ENCODE data around the gene GPR153. TPM values are rescaled to one million over a fixed set of nuclear protein-coding genes. Genes with fewer than 3 reads are reported as not detected.

GPR153 gene
- polyA plus RNA-seq, 1 donor from 2014 or later: 26.9 TPM

DNA sequence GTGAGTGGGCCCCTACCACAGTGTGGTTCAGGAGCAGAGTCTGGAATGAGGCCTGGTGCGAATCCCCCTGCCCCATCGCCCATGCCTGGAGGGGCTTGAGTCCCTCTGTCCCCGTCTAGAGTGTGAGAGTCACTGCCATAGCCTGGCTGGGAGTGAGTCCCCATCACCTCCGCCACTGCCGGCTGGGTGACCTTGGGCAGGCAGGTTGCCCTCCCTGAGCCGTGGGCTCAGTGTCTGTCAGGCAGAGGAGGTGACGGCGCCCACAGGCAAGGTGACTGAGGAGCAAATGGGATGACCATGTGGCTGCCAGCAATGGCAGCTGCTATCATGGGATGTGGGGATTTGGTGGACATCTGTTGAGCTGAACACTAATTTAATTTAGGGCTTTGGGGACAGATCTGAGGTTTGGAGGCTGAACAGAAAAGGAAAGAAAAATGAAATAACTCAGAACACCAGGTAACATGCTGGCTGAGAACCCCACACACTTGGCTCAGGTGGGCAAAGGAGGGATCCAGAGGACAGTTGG is 38.1 kb upstream of the GPR153 start:
- no peaks in the 10 kb centered on the region for H3K79me2 ChIP-seq (replicated peaks; ENCODE audit: insufficient read depth, low read length)
- H2AFZ ChIP-seq (ENCODE audit: low read depth, low read length): no peak overlapping the region
- no peak overlapping the region for H3K4me3 ChIP-seq (ENCODE audit: low read length)
- H3K9me2 ChIP-seq (ENCODE audit: insufficient read depth, low read length): no peaks in the 10 kb centered on the region
- H3K27ac ChIP-seq (ENCODE audit: low read length): no peak overlapping the region
- no peaks in the 10 kb centered on the region for H3K9me3 ChIP-seq (ENCODE audit: low read length)
- H3F3A ChIP-seq (ENCODE audit: insufficient read depth, low read length, poor library complexity, severe bottlenecking): no peaks in the 10 kb centered on the region
- H4K20me1 ChIP-seq (ENCODE audit: insufficient read depth): no peaks in the 10 kb centered on the region
- no peak for TF ChIP-seq RAD21 (conservative IDR thresholded peaks at IDR 0.05)
- TF ChIP-seq POLR2AphosphoS5 (IDR thresholded peaks at IDR 0.05): no peak
- TF ChIP-seq EZH2 (IDR thresholded peaks at IDR 0.05; ENCODE audit: borderline replicate concordance, insufficient read depth, low read length, poor library complexity, severe bottlenecking): no peak
- no peak for TF ChIP-seq SMC3 (conservative IDR thresholded peaks at IDR 0.05; ENCODE audit: poor library complexity)
- no peak for TF ChIP-seq MXI1 (conservative IDR thresholded peaks at IDR 0.05; ENCODE audit: poor library complexity, severe bottlenecking)
- TF ChIP-seq CTCF (IDR thresholded peaks at IDR 0.05; ENCODE audit: poor library complexity, severe bottlenecking): no peak
- no peak for TF ChIP-seq EP300 (conservative IDR thresholded peaks at IDR 0.05; ENCODE audit: poor library complexity, severe bottlenecking)
- TF ChIP-seq, protein P1, sequence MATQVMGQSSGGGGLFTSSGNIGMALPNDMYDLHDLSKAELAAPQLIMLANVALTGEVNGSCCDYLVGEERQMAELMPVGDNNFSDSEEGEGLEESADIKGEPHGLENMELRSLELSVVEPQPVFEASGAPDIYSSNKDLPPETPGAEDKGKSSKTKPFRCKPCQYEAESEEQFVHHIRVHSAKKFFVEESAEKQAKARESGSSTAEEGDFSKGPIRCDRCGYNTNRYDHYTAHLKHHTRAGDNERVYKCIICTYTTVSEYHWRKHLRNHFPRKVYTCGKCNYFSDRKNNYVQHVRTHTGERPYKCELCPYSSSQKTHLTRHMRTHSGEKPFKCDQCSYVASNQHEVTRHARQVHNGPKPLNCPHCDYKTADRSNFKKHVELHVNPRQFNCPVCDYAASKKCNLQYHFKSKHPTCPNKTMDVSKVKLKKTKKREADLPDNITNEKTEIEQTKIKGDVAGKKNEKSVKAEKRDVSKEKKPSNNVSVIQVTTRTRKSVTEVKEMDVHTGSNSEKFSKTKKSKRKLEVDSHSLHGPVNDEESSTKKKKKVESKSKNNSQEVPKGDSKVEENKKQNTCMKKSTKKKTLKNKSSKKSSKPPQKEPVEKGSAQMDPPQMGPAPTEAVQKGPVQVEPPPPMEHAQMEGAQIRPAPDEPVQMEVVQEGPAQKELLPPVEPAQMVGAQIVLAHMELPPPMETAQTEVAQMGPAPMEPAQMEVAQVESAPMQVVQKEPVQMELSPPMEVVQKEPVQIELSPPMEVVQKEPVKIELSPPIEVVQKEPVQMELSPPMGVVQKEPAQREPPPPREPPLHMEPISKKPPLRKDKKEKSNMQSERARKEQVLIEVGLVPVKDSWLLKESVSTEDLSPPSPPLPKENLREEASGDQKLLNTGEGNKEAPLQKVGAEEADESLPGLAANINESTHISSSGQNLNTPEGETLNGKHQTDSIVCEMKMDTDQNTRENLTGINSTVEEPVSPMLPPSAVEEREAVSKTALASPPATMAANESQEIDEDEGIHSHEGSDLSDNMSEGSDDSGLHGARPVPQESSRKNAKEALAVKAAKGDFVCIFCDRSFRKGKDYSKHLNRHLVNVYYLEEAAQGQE (IDR thresholded peaks at IDR 0.05; ENCODE audit: borderline replicate concordance): no peak
- TF ChIP-seq TAF1 (IDR thresholded peaks at IDR 0.05; ENCODE audit: low read depth): no peak
- H3K4me2 ChIP-seq (ENCODE audit: low read length): no peak overlapping the region
- H3K27me3 ChIP-seq (ENCODE audit: insufficient read depth, low read depth, low read length): no peaks in the 10 kb centered on the region
- no peak overlapping the region for H3K9ac ChIP-seq (ENCODE audit: low read length)
- no peaks in the 10 kb centered on the region for H3K36me3 ChIP-seq (ENCODE audit: insufficient read depth, low read length)

GRCh38 chr1:6298530-6298929 is 37.6 kb upstream of the GPR153 start:
- Histone ChIP-seq H3K79me2 (replicated peaks; ENCODE audit: insufficient read depth, low read length) (no peaks in the 10 kb centered on the region), H3K36me3 (ENCODE audit: insufficient read depth, low read length) (no peaks in the 10 kb centered on the region), H2AFZ (ENCODE audit: low read depth, low read length) (no peak overlapping the region), H3K27me3 (ENCODE audit: insufficient read depth, low read depth, low read length) (no peaks in the 10 kb centered on the region), H3K9me2 (ENCODE audit: insufficient read depth, low read length) (no peaks in the 10 kb centered on the region), H3F3A (ENCODE audit: insufficient read depth, low read length, poor library complexity, severe bottlenecking) (no peaks in the 10 kb centered on the region), H3K9me3 (ENCODE audit: low read length) (no peaks in the 10 kb centered on the region), H3K4me3 (ENCODE audit: low read length) (no peak overlapping the region), H4K20me1 (ENCODE audit: insufficient read depth) (no peaks in the 10 kb centered on the region), H3K4me2 (ENCODE audit: low read length) (no peak overlapping the region), H3K9ac (ENCODE audit: low read length) (no peak overlapping the region), H3K27ac (ENCODE audit: low read length) (no peak overlapping the region)
- no peak for TF ChIP-seq SMC3 (conservative IDR thresholded peaks at IDR 0.05; ENCODE audit: poor library complexity)
- no peak for TF ChIP-seq POLR2AphosphoS5 (IDR thresholded peaks at IDR 0.05)
- TF ChIP-seq EZH2 (IDR thresholded peaks at IDR 0.05; ENCODE audit: borderline replicate concordance, insufficient read depth, low read length, poor library complexity, severe bottlenecking): no peak
- TF ChIP-seq, protein P1 (IDR thresholded peaks at IDR 0.05; ENCODE audit: borderline replicate concordance): no peak
- TF ChIP-seq TAF1 (IDR thresholded peaks at IDR 0.05; ENCODE audit: low read depth): no peak
- no peak for TF ChIP-seq RAD21 (conservative IDR thresholded peaks at IDR 0.05)
- no peak for TF ChIP-seq MXI1 (conservative IDR thresholded peaks at IDR 0.05; ENCODE audit: poor library complexity, severe bottlenecking)
- TF ChIP-seq CTCF (IDR thresholded peaks at IDR 0.05; ENCODE audit: poor library complexity, severe bottlenecking): no peak
- TF ChIP-seq EP300 (conservative IDR thresholded peaks at IDR 0.05; ENCODE audit: poor library complexity, severe bottlenecking): no peak

Data from neural cell (in vitro differentiated cells).